Subcutaneous abdominal adipose tissue (tissue), 5 donors: ENCODE results near the gene GSC.
A peak's percentile ranks its signal among the peaks of the same experiment; 100 is the strongest.

Source experiments
- H3K27ac ChIP-seq: one replicate; pipeline ENCODE4 v1.7.0; 2013; ENCODE audit warnings: low read depth, mild to moderate bottlenecking, inconsistent platforms, low read length, moderate library complexity
- H3K27me3 ChIP-seq, 5 donors: one replicate each; pipeline ENCODE4 v1.7.0; 2013; ENCODE audit warnings: low read length in 5 of 5, inconsistent platforms in 1 of 5; ENCODE audit not compliant: control insufficient read depth in 5 of 5, insufficient read depth in 4 of 5
- H3K36me3 ChIP-seq, 5 donors: one replicate each; pipeline ENCODE4 v1.7.0; 2013; ENCODE audit warnings: low read length in 5 of 5; ENCODE audit not compliant: control insufficient read depth in 5 of 5, insufficient read depth in 5 of 5
- H3K4me1 ChIP-seq, 5 donors: one replicate each; pipeline ENCODE4 v1.7.0; 2013; ENCODE audit warnings: low read length in 5 of 5, mild to moderate bottlenecking in 3 of 5, moderate library complexity in 1 of 5; ENCODE audit not compliant: control insufficient read depth in 5 of 5, insufficient read depth in 5 of 5
- H3K4me3 ChIP-seq, 5 donors: one replicate each; pipeline ENCODE4 v1.7.0; 2013; ENCODE audit warnings: low read length in 5 of 5, low read depth in 1 of 5
- H3K9ac ChIP-seq, 5 donors: one replicate each; pipeline ENCODE4 v1.7.0; 2013; ENCODE audit warnings: low read length in 5 of 5, mild to moderate bottlenecking in 4 of 5, moderate library complexity in 3 of 5
- H3K9me3 ChIP-seq, 5 donors: one replicate each; pipeline ENCODE4 v1.7.0; 2013; ENCODE audit warnings: low read length in 5 of 5; ENCODE audit not compliant: control insufficient read depth in 5 of 5
- donor health status: healthy.
- donor health status: healthy.
- donor health status: healthy.
- donor health status: healthy.
- donor health status: healthy.

GSC gene

GRCh38 chr14:94772548-94772947 lies 2.6 kb upstream of the GSC start:
- Histone ChIP-seq H3K36me3 (no peaks in the 10 kb centered on the region), H3K27ac (no peak overlapping the region), H3K27me3 (peaks cover 3 to 54% (median 42%) of the 10 kb centered on the region in 5 donors), H3K9me3 (no peaks in the 10 kb centered on the region), H3K4me1 (peaks cover 0 to 26% (median 24%) of the 10 kb centered on the region in 5 donors), H3K9ac (no peak overlapping the region), H3K4me3 (no peak overlapping the region)

GRCh38 chr14:94771906-94772490 lies 2.1 kb upstream of the GSC start:
- no peaks in the 10 kb centered on the region for H3K36me3 ChIP-seq
- peaks cover 3 to 54% (median 47%) of the 10 kb centered on the region in 5 donors for H3K27me3 ChIP-seq
- H3K4me1 ChIP-seq = peaks cover 0 to 30% (median 27%) of the 10 kb centered on the region in 5 donors
- no peak overlapping the region for H3K4me3 ChIP-seq
- no peak overlapping the region for H3K27ac ChIP-seq
- H3K9me3 ChIP-seq = no peaks in the 10 kb centered on the region
- H3K9ac ChIP-seq = no peak overlapping the region

DNA sequence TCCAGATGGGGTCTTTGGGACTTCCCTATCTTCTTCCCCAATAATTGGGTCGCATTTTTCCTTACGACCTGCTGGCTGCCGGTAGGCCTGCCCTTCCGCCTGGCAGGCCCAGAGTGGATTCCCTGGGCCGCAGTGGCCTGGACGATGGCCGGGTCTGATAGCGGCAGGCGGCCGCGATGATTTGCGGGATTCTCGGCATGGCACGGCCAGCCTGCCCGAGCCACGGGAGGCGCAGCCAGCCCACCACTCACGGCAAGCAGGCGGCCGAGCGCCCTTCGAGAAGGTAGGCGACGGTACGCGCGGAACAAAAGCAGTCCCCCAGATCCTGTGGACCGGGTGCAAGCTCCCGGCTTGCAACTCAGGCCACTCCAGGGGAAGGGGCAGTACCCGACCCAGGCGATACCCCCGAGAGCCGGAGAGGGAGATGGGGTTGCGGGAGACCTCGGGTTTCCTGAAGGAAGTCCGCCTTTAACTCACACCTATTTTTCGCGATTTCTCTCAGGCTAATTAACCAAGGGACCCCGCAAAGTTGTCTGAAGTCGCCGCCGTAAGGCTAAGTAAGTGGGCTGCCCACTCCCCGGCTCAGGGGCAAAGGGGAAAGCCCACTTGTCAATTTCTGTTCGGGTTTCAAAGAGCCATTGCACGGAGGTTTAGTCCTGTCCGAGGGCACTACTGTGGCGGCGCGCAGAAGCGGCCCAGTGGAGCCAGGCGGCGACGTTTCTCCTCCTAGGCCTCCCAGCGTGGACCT lies 1.4 kb upstream of the GSC start:
- H3K9me3 ChIP-seq = no peaks in the 10 kb centered on the region
- H3K4me1 ChIP-seq = peaks cover 0 to 30% (median 27%) of the 10 kb centered on the region in 5 donors
- H3K4me3 ChIP-seq = no peak overlapping the region
- H3K27me3 ChIP-seq = peaks cover 3 to 51% (median 44%) of the 10 kb centered on the region in 5 donors
- H3K9ac ChIP-seq = no peak overlapping the region
- H3K36me3 ChIP-seq = no peaks in the 10 kb centered on the region
- no peak overlapping the region for H3K27ac ChIP-seq

- Histone ChIP-seq H3K4me1 (peaks cover 0 to 30% (median 29%) of the 10 kb centered on the region in 5 donors), H3K27ac (no peak overlapping the region), H3K4me3 (peak overlapping the region in 4 of 5 donors; percentile 53 to 80 (median 74)), H3K36me3 (no peaks in the 10 kb centered on the region), H3K9ac (peak overlapping the region in 1 of 5 donors; percentile 24), H3K9me3 (no peaks in the 10 kb centered on the region), H3K27me3 (peaks cover 3 to 51% (median 44%) of the 10 kb centered on the region in 5 donors)
Observed at GRCh38 chr14:94770815-94771157, 873 bp upstream of the GSC start.

DNA sequence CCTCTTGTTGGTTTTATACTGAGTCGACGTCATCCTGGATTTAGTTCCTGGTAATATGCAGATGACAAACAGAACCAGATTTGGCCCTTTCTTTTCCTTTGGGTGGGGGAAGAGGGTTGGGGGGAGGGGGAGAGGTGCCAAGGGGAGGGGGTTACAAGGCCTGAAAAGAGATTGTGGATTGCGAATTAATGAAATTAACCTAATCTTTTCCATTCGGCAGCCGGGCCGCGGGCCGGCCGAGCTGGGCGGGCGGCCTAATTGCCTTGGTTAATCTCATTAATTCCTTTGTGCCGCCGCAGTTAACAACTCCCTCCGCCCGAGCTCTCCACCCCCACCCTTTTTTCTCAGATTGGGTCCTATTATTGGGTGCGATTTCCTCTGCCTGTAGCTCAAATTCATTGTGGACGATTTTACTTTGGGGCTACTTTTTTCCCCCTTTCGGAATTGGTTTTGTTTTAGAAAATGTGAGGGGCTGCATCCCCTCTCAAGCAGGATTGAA lies 387 bp upstream of the GSC start:
- Histone ChIP-seq H3K27ac (no peak overlapping the region), H3K9ac (peak overlapping the region in 2 of 5 donors; percentile 24 to 25), H3K9me3 (no peaks in the 10 kb centered on the region), H3K4me3 (peak overlapping the region; percentile 53 to 80 (median 69)), H3K27me3 (peaks cover 3 to 55% (median 42%) of the 10 kb centered on the region in 5 donors), H3K4me1 (peaks cover 0 to 29% (median 28%) of the 10 kb centered on the region in 5 donors), H3K36me3 (no peaks in the 10 kb centered on the region)

GRCh38 chr14:94768521-94769390 lies 1.2 kb downstream of the GSC start:
- H3K27me3 ChIP-seq = peaks cover 3 to 49% (median 33%) of the 10 kb centered on the region in 5 donors
- peaks cover 0 to 29% (median 27%) of the 10 kb centered on the region in 5 donors for H3K4me1 ChIP-seq
- H3K9me3 ChIP-seq = no peaks in the 10 kb centered on the region
- peak overlapping the region; percentile 67 to 81 (median 78) for H3K4me3 ChIP-seq
- no peak overlapping the region for H3K27ac ChIP-seq
- no peaks in the 10 kb centered on the region for H3K36me3 ChIP-seq
- H3K9ac ChIP-seq = peak overlapping the region in 2 of 5 donors; percentile 23 to 59

- Histone ChIP-seq H3K9ac (peak overlapping the region in 1 of 5 donors; percentile 59), H3K36me3 (no peaks in the 10 kb centered on the region), H3K9me3 (no peaks in the 10 kb centered on the region), H3K27ac (no peak overlapping the region), H3K27me3 (peaks cover 3 to 45% (median 29%) of the 10 kb centered on the region in 5 donors), H3K4me3 (peak overlapping the region; percentile 67 to 80 (median 77)), H3K4me1 (peaks cover 0 to 29% (median 27%) of the 10 kb centered on the region in 5 donors)
Observed at GRCh38 chr14:94768141-94768520, 1.8 kb downstream of the GSC start.

GRCh38 chr14:94767321-94767878 lies 2.5 kb downstream of the GSC start:
- Histone ChIP-seq H3K27me3 (peaks cover 0 to 40% (median 26%) of the 10 kb centered on the region in 5 donors), H3K4me3 (peak overlapping the region in 1 of 5 donors; percentile 11), H3K27ac (no peak overlapping the region), H3K36me3 (no peaks in the 10 kb centered on the region), H3K4me1 (peaks cover 0 to 32% (median 30%) of the 10 kb centered on the region in 5 donors), H3K9me3 (no peaks in the 10 kb centered on the region), H3K9ac (no peak overlapping the region)

DNA sequence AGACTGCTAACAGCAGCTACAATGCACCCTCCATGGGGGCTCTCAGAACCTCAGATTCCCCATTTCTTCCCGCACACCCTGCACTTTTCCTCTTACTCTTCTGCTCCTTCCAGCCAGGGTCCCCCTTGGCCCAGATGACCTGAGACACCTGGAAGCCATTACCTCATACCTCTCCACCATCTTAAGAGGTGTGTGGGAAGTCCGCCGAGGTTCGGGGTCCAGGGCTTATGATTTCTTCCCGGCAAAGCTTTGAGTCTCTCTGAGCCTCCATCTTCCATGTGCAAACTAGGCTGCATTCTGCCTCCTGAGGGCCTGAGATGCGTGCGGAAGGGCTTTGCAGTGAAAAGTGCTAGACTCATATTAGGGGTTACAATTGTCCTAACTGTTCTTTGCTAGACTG lies 5.3 kb downstream of the GSC start:
- no peaks in the 10 kb centered on the region for H3K36me3 ChIP-seq
- no peak overlapping the region for H3K4me3 ChIP-seq
- H3K9me3 ChIP-seq = no peaks in the 10 kb centered on the region
- peaks cover 0 to 27% (median 9%) of the 10 kb centered on the region in 5 donors for H3K27me3 ChIP-seq
- no peak overlapping the region for H3K27ac ChIP-seq
- H3K9ac ChIP-seq = no peak overlapping the region
- peaks cover 4 to 45% (median 34%) of the 10 kb centered on the region in 5 donors for H3K4me1 ChIP-seq
